ENCODE results near the gene EFCAB12.

The EFCAB12 gene

DNA sequence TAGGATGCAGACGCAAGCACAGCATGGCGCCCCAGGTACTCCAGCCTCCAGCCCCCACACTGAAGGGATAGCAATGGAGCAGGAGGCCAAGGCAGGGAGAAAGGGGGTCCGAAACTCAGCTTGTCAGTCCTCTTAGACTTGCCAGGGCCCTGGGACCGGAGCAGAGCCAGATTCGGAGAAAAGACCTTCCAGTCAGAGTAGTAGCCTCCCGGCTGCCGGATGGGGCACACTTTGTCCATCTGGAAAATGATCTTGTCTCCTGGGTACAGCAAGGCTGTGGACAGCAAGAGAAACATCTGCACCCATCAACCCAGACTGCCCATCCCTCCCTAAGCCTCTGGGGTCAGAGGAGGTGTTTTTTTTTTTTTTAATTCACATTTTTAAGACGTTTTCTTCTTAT lies 24.3 kb downstream of the EFCAB12 start:
- H3K27ac ChIP-seq (replicated peaks), result no peak overlapping the region
- no peak overlapping the region for H3K4me3 ChIP-seq (replicated peaks; ENCODE audit: insufficient read depth, low read length)
- DNase-seq (ENCODE audit: low read depth in 1 of 2, low spot score in 1 of 2), result no peak
- H3K27me3 ChIP-seq (ENCODE audit: insufficient read depth, poor library complexity, severe bottlenecking), result no peaks in the 10 kb centered on the region
- no peak for TF ChIP-seq POLR2AphosphoS5 (IDR thresholded peaks at IDR 0.05; ENCODE audit: low read depth)
- TF ChIP-seq, protein P1, sequence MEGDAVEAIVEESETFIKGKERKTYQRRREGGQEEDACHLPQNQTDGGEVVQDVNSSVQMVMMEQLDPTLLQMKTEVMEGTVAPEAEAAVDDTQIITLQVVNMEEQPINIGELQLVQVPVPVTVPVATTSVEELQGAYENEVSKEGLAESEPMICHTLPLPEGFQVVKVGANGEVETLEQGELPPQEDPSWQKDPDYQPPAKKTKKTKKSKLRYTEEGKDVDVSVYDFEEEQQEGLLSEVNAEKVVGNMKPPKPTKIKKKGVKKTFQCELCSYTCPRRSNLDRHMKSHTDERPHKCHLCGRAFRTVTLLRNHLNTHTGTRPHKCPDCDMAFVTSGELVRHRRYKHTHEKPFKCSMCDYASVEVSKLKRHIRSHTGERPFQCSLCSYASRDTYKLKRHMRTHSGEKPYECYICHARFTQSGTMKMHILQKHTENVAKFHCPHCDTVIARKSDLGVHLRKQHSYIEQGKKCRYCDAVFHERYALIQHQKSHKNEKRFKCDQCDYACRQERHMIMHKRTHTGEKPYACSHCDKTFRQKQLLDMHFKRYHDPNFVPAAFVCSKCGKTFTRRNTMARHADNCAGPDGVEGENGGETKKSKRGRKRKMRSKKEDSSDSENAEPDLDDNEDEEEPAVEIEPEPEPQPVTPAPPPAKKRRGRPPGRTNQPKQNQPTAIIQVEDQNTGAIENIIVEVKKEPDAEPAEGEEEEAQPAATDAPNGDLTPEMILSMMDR (IDR thresholded peaks at IDR 0.05; ENCODE audit: insufficient read depth, low read length), result no peak
- no peak for TF ChIP-seq GABPA (IDR thresholded peaks at IDR 0.05; ENCODE audit: low read depth)
- no peak for TF ChIP-seq SPI1 (IDR thresholded peaks at IDR 0.05; ENCODE audit: borderline replicate concordance, low read depth)
- TF ChIP-seq, protein P2, sequence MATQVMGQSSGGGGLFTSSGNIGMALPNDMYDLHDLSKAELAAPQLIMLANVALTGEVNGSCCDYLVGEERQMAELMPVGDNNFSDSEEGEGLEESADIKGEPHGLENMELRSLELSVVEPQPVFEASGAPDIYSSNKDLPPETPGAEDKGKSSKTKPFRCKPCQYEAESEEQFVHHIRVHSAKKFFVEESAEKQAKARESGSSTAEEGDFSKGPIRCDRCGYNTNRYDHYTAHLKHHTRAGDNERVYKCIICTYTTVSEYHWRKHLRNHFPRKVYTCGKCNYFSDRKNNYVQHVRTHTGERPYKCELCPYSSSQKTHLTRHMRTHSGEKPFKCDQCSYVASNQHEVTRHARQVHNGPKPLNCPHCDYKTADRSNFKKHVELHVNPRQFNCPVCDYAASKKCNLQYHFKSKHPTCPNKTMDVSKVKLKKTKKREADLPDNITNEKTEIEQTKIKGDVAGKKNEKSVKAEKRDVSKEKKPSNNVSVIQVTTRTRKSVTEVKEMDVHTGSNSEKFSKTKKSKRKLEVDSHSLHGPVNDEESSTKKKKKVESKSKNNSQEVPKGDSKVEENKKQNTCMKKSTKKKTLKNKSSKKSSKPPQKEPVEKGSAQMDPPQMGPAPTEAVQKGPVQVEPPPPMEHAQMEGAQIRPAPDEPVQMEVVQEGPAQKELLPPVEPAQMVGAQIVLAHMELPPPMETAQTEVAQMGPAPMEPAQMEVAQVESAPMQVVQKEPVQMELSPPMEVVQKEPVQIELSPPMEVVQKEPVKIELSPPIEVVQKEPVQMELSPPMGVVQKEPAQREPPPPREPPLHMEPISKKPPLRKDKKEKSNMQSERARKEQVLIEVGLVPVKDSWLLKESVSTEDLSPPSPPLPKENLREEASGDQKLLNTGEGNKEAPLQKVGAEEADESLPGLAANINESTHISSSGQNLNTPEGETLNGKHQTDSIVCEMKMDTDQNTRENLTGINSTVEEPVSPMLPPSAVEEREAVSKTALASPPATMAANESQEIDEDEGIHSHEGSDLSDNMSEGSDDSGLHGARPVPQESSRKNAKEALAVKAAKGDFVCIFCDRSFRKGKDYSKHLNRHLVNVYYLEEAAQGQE (IDR thresholded peaks at IDR 0.05; ENCODE audit: insufficient replicate concordance, low read depth), result no peak

DNA sequence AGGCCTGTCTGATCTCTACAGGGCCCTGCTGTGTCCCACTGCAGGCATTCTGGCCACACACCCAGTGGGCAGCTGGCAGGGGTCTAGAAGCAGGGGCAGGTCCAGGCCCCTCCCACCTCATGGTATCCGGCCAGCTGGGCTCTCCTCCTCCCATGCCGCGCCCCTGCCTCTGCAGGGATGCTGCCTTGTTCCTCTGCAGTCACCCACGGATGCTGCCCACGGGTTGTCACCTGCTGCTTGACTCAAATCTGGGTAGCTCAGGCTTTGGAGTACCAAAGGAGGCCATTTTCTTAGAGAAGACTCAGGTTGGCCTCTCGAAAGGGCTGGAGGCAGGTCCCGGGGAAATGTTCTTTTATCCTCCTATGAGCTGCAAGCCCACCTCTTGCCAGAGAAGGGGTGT lies 25.0 kb downstream of the EFCAB12 start:
- TF ChIP-seq, protein P2 (IDR thresholded peaks at IDR 0.05; ENCODE audit: insufficient replicate concordance, low read depth), result no peak
- no peak for TF ChIP-seq POLR2AphosphoS5 (IDR thresholded peaks at IDR 0.05; ENCODE audit: low read depth)
- Histone ChIP-seq H3K4me3 (replicated peaks; ENCODE audit: insufficient read depth, low read length) (no peak overlapping the region), H3K27ac (replicated peaks) (no peak overlapping the region)

DNA sequence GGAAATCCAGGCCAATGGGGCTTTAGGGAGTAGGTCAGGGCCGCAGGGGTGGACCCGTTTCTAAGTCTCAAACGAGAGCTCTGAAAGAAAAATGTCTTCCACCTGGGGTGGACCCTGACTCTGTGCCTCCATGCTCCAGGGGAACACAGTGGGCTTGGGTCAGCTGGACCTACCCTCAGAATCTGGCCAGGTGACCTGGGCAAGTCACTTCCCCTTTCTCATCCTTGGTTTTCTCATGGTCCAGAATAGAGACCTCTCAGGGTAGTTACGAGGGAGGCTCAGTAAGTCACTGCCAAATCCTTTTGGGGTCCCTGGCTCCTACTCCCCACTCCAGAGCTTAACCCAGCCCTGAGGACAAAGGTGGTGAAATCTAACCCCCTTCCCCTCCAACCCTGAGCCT lies 25.8 kb downstream of the EFCAB12 start:
- no peak for DNase-seq (ENCODE audit: low read depth in 1 of 2, low spot score in 1 of 2)
- H3K27ac ChIP-seq (replicated peaks), result no peak overlapping the region
- H3K27me3 ChIP-seq (ENCODE audit: insufficient read depth, poor library complexity, severe bottlenecking), result no peaks in the 10 kb centered on the region
- H3K4me3 ChIP-seq (replicated peaks; ENCODE audit: insufficient read depth, low read length), result no peak overlapping the region
- peak; percentile 61 for TF ChIP-seq SPI1 (IDR thresholded peaks at IDR 0.05; ENCODE audit: borderline replicate concordance, low read depth)
- TF ChIP-seq, protein P2 (IDR thresholded peaks at IDR 0.05; ENCODE audit: insufficient replicate concordance, low read depth), result no peak

More for the DNA sequence above, 25.0 kb downstream of the EFCAB12 start:
- DNase-seq (ENCODE audit: low read depth in 1 of 2, low spot score in 1 of 2), result no peak
- no peaks in the 10 kb centered on the region for H3K27me3 ChIP-seq (ENCODE audit: insufficient read depth, poor library complexity, severe bottlenecking)

DNA sequence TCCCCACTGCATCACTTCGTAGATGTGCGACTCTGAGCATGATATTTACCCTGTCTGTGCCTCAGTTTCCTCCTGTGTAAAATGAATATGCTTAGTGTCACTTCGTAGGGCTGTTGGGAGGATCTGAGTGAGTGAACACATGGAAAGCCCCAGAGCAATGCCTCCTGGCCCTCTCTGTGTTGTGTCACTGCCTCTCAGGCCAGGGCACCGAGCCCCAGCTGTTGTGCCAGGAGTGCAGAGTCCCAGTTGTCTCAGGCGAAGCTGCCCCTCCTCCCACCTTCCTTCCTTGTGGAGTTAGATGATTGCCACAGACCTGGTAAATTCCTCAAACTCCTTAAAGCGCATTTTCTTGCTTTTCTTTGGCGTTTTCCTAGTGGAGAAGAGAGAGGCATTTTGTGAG lies 26.2 kb downstream of the EFCAB12 start:
- TF ChIP-seq GABPA (IDR thresholded peaks at IDR 0.05; ENCODE audit: low read depth), result no peak
- TF ChIP-seq, protein P1 (IDR thresholded peaks at IDR 0.05; ENCODE audit: insufficient read depth, low read length), result no peak
- TF ChIP-seq SPI1 (IDR thresholded peaks at IDR 0.05; ENCODE audit: borderline replicate concordance, low read depth), result no peak
- TF ChIP-seq, protein P2 (IDR thresholded peaks at IDR 0.05; ENCODE audit: insufficient replicate concordance, low read depth), result no peak
- TF ChIP-seq POLR2AphosphoS5 (IDR thresholded peaks at IDR 0.05; ENCODE audit: low read depth), result no peak
- H3K4me3 ChIP-seq (replicated peaks; ENCODE audit: insufficient read depth, low read length), result no peak overlapping the region
- DNase-seq (ENCODE audit: low read depth in 1 of 2, low spot score in 1 of 2), result no peak

More for the DNA sequence above, 26.2 kb downstream of the EFCAB12 start:
- Histone ChIP-seq H3K27me3 (ENCODE audit: insufficient read depth, poor library complexity, severe bottlenecking) (no peaks in the 10 kb centered on the region), H3K27ac (replicated peaks) (no peak overlapping the region)
